GM19395 (cell line): ENCODE measurements around the gene MRPL53.

Experiments used
- ATAC-seq: cut with Tn5 transposase; IDR thresholded peaks from one replicate; pipeline ENCODE4 v1.9.1; 2021; ENCODE audit warnings: mild to moderate bottlenecking, moderate library complexity; ENCODE audit not compliant: unreplicated experiment

The MRPL53 gene

DNA sequence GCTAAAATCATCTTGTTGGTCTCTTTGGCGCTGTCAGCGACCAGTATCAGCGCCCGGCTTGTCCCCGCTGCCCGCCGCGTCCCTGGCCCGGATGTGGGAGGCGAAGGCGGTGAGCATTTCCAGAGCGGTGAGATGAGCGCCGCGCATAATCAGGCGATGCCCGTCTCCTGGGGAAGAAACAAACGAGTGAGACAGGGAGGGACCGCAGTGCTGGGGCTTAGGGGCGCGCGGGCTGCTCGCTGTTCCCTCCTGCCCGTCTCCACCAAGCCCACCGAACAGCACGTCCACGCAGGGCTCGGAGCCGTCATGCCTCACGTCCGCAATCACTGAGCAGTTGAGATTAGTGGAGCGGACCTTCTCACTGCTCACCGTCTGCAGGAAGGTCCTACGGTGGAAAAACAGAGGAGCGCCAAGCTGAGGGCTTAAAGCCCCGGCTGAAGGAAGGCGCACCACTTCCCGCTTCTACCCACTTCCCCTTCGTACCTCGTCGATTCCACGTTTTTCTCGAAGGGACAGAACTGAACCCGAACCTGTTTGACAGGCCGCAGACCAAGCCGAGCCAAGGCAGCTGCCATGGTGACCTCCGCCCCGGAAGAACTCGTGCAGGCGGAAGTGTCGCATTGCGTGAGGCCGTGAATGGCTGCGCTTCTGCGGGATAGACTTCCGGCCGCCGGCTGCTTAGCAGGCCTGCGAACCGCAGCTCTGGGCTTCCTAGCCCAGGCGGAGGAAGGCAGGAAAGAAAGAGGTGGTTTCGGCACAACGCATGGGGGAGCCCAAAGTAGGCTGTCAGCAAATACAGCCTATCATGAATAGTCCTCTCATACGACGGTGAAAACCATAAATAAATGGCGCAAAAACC is at the start of gene MRPL53:
Gene MRPL53 (minus strand): TSS at position 595 of the 859 bp plus-strand sequence. CDS start 20 bp downstream, at position 575.
- peak; percentile 87 for ATAC-seq

GRCh38 chr2:74516650-74517049 is 44.2 kb upstream of the MRPL53 start:
- ATAC-seq: no peak

DNA sequence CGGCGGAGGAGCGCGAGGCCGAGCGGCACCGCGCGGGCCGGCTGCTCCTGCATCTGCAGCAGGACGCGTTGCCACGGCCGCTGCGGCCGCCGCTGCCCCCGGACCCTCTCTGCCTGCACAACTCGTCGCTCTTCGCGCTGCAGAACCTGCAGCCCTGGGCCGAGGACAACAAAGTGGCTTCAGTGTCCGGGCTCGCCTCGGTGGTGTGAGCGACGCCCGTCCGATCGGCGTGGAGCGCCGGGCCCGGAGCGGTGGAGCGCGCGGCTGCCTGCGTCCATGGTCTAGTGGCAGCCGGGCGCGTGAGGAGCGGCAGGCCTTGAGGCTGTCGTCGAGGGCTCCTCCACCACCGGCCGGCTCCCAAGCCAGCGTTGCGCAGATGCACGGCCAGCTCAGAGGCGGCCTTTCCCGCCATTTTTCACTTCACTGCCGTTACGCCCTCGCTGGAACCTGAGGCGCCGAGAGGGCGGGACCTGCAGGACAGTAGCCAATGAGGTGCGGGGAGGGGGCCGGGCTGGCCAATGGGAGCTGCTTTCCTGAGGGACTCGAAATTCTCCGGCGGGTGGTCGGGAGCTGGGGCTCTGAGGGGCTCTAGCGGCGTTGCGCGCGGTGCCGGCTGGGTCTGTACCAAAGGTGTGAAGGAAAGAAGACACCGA is 43.6 kb upstream of the MRPL53 start:
- peak; percentile 72 for ATAC-seq

DNA sequence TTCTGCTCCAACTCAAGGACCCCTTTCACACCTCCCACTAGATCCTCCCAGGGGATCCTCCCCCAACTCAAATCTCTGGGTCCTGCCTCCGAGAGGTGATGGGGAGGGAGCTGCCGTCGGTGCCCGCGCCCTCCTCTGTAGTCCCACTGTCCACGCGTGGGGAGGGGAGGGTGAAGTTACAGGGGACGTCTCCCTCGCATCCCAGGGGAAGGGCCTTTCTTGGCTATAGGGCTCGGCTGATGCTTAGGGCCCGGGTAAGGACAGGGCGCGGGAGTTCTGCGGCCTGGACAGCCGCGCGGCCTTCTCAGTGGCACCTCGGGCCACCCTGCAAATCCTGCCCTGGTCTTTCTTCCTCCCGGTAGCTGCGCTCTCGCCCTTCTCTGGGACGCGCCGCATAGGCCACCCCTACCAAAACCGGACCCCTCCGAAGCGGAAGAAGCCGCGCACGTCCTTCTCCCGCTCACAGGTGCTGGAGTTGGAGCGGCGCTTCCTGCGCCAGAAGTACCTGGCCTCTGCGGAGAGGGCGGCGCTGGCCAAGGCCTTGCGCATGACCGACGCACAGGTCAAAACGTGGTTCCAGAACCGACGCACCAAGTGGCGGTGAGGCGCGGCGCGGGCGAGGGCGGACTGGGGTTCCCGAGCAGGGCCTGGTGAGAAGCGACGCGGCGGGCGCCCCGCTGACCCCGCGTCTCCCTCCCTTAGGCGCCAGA is 42.9 kb upstream of the MRPL53 start:
- ATAC-seq: peak; percentile 7

DNA sequence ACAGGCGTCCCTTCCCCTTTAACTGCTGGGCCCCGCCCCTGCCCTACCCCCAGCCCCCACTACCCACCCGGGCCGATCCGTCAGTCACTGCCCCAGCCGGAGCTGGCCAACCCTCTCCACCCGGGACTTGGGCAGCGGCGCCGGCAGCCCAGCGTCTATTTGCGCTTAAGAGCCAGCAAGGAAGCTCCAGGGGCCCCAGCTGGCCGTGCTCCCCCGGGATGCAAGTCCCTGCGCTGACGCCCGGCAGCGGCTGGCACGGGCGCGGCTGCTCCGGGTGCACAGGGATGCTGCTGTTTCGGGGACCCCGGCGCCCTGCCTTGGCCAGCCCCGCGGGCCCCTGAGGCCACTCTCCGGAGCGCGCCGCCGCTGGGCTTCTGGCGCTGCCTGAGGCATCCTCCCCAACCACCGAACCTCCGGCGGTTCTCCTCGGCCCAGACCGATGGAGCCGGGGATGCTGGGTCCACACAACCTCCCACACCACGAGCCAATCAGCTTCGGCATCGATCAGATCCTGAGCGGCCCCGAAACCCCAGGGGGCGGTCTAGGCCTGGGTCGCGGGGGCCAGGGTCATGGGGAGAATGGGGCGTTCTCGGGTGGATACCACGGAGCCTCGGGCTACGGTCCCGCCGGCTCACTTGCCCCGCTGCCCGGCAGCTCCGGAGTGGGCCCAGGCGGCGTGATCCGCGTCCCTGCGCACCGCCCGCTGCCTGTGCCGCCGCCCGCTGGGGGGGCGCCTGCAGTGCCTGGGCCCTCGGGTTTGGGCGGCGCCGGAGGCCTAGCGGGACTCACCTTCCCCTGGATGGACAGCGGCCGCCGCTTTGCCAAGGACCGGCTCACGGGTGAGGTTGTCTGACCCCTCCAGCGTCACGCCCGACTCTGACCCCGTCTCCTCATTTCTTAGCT is 42.1 kb upstream of the MRPL53 start, which contains the start of gene TLX2:
Gene TLX2 (plus strand): TSS at position 83 of the 903 bp plus-strand sequence. CDS start 357 bp downstream, at position 440.
- ATAC-seq: no peak

DNA sequence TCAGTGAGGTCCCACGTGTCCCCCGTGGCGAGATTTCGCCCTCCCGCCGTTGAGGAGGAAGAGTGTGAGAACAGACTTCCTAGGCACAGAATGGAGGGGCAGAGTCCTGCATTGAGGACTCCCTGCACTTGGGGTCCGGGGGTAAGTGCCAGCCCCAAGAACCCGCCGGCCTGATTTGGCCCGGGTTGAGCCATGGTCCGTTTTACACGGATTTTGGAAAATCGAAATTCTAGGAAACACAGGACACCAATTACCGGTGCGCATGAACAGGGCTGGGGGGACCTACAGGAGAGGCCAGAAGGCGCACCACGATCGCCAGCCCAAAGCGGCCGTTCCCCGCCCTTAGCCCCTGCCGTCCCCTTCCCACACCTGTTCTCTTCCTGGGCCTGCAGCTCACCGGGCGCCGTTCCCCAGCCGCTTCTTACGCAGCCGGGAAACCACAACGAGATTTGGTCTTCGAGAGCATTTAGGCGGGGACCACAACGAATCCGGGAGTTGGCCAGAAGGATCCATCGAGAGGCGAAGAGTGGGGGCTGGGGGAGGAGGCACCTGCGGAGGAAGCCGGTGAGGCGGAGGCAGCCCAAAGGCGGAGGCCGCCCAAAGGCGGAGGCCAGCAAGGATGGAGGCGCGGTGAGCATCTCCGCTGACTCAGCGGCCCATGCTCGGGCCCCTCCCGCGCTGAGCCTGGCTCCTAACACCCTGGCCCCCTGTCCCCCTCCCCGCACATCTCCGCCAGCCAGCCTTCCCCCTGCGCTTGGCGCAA is 41.3 kb upstream of the MRPL53 start:
- no peak for ATAC-seq

DNA sequence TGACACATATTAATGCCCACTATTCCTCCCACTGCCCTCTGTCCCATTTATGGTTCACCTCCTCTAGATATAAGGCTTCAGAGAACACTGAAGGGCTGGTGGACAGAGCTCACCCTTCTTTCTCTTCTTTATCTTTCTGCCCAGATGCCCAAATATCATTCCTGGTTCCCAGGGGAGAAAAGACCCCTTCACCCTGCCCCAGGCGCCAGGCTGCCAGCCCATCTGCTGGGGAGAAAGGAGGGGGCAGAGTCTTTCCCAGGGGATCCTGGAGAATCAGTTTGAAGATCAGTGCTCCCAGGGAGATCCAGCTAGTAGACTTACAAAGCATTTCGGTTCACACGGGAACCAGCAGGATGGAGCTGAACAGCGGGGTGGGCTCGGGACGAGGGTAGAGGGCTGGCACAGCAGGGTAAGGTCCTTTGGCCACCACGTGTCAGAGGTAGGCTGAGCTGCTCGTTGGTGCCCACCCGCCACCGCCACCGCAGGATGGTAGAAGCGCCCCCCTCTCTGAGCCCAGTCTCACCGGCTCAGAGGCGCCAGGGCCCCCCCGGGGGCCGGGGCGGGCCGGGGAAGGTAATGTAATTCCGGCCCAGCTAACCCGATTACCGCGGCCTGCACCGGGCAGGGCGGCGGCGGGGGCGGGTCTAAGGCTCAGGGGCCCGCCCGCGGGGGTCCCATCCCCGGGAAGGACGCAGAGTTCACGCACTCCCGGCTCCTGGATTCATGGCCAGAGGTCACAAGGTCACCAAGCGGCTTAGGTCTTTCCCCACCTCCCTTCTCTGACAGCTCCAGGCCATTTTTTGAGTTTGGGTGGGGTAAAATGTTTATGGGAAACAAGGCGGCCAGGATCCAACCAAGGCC is 40.5 kb upstream of the MRPL53 start:
- no peak for ATAC-seq

- ATAC-seq: no peak
Measured at GRCh38 chr2:74511104-74511989, 38.9 kb upstream of the MRPL53 start.

- ATAC-seq: no peak
Measured at GRCh38 chr2:74510272-74510671, 37.8 kb upstream of the MRPL53 start.

GRCh38 chr2:74507926-74508520 is 35.5 kb upstream of the MRPL53 start:
- ATAC-seq: peak; percentile 23

DNA sequence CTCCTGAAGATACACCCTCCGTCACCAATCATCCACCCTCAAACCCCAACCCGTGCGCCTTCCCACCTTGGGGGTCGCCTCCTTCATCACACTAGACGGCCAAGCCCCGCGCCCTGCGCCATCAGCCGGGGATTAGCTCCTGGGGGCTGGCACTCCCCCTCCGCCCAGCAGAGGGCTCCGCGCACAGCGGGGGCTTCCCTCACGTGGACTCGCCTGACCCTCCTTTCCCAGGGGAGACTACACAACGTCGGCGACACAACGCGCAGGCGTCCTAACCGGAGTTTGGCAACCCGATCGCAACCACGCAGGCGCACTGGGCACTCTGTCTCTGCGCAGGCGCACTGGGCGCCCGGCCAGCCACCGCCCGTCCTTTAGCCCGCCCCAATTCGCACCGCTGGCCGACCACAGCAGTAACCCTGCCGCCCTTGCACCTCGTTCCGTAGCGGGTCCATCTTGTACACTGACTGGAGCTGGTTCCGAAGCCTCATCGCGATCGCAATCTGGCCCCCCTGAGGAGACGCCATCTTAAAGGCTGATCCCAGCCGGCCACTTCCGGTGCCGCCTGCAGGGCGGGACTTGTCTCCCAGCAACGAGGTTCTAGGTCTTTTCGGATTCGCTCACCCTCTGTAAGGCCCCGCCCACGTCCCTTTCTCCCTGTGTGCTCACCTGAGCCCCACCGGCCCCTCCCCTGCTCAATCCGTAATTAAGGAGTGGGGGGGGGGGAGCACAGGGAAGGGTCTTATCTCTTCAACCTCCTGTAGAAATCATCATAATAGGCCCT is 34.9 kb upstream of the MRPL53 start, which contains the start of gene PCGF1:
Gene PCGF1 (minus strand): TSS at position 551 of the 781 bp plus-strand sequence. CDS start 27 bp downstream, at position 524.
- peak; percentile 88 for ATAC-seq

DNA sequence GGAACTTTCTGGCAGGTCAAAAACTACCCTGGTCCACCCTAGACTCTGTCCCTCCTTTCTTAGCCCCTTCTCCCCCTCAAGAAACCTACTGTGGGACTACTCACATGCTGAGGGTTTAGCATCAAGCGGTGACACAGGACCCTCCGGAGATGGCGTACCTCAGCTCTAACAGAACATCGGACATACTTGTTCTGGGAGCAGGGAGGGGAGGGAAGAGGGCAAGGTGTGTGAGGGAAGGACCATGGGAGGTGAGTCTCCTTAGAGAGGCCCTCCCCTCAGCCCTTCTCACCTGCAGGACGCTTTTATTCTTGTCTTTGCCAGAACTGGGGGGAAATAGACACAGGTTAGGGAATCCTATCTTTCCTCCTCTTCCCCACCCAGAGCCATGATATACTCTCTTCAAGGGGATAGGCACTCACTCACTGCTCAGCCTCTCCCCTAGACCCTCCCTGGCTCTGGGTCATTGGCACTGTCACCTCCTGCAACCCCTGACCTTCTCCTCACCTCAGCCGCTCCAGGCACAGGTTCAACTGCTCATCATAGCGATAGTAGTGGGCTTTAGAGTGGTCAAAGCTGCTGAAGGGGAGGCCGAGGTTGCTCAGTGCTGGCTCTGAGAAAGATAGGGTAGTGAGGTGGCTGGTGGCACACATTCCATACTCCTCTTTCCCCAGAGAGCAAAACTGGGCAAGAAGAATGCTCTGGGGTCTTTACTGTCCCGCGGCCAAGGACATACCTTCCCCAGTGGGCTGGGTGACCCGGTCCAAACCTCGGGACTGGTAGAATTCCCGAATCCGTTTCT is 33.2 kb upstream of the MRPL53 start:
- ATAC-seq: no peak

- ATAC-seq: no peak
Measured at GRCh38 chr2:74504591-74504990, 32.1 kb upstream of the MRPL53 start.

DNA sequence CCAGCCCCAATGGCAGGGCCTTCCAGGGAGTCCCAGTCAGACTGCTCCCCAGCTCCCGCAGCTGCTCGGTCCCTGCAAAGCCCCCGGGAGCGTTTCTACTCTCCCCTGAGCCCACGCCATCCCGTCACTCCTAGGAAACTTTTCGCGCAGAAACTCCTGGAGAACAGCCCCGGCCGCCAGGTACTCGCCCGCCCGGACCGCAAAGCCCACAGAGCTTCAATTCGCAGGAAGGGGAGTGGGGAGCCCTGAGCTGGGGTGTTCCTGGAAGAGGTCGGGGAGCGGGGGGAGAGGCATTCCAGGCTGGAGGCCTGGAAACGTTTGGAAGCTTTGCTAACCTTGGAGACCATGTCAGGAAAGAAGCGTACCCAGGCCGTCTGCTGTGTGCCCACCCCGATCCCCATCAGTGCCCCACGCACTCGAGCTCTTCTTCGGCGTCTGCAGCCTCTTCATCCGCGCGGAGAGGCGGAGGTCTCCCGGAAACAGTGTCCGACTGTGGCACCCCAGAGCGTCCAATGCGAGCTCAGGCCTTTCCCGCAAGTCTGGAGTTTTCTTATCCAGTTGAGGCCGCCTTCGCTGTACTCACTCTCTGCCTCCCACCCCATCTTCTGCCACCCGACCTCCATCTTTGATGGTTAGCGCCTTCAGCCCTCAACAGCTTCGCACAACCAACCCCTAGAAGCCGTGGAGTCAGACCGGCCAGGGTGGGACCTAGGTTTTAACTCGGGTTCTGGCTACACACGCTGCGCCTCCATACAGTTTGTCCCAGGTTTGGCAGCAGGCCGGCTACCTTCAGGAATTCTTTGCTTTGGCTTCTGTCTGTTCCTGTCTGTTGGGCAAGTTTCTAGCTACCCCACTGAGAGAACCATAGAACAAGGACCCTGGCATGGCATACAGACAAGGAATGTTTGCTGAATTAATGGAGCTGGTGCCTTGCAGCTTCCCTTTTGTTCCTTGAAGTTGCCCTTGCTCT is 31.3 kb upstream of the MRPL53 start:
- ATAC-seq: no peak
